Tibial nerve (tissue), 4 donors: ENCODE measurements around the gene DNAH10. TPM values are rescaled to one million over a fixed set of nuclear protein-coding genes. Genes with fewer than 3 reads are reported as not detected.

Source experiments
- DNase-seq, 2 donors: peaks; one replicate each; pipeline ENCODE4 v3.0.0-alpha.2; 2019; ENCODE audit warnings: low spot score in 2 of 2
- H3K27ac ChIP-seq, 4 donors: fragments of 200-600 bp; sonication (generic) in 3 of 4; one replicate each; pipeline ENCODE4 v1.5.1; 2017 to 2019; ENCODE audit warnings: mild to moderate bottlenecking in 1 of 4
- H3K27me3 ChIP-seq, 2 donors: fragments of 200-600 bp; sonication (generic) in 1 of 2; one replicate each; pipeline versions ENCODE4 v1.5.1 to v1.6.0; 2017 to 2019
- H3K36me3 ChIP-seq, 3 donors: fragments of 200-600 bp; sonication (generic); one replicate each; pipeline ENCODE4 v1.5.1; 2018 to 2019
- H3K4me1 ChIP-seq, 4 donors: fragments of 200-600 bp; sonication (generic) in 3 of 4; one replicate each; pipeline ENCODE4 v1.5.1; 2017 to 2019
- H3K4me3 ChIP-seq, 4 donors: fragments of 200-600 bp; sonication (generic) in 3 of 4; one replicate each; pipeline ENCODE4 v1.5.1; 2017 to 2019; ENCODE audit warnings: mild to moderate bottlenecking in 1 of 4, moderate library complexity in 1 of 4
- H3K9me3 ChIP-seq, 4 donors: fragments of 200-600 bp; sonication (generic) in 3 of 4; one replicate each; pipeline ENCODE4 v1.5.1; 2017 to 2019
- EP300 ChIP-seq, 2 donors: sonication (generic); formaldehyde crosslinking; IDR thresholded peaks; one replicate each; pipeline ENCODE4 v1.6.1; 2017; ENCODE audit warnings: antibody characterized with exemption in 2 of 2, mild to moderate bottlenecking in 1 of 2
- POLR2A ChIP-seq, 2 donors: fragments of 450-650 bp; IDR thresholded peaks; one replicate each; pipeline ENCODE4 v1.6.1; 2017; ENCODE audit warnings: antibody characterized with exemption in 2 of 2, mild to moderate bottlenecking in 2 of 2, moderate library complexity in 2 of 2
- WGBS, 2 donors: methylation state at CpG; one replicate each; pipeline ENCODE4 v1.1.5; 2018; 5-methylcytosine and 5-hydroxymethylcytosine counted together
- total RNA-seq, 4 donors: library from RNA; depleted of rRNA; stranded (reverse); fragments of >200 nt; gene quantifications; one replicate each; pipeline ENCODE4 v1.1.0, GENCODE V29; 2016
- TF ChIP-seq, protein P1 (sequence below), 5 experiments: fragments of 200-600 bp in 3 of 5; fragments of 450-650 bp in 2 of 5; sonication (generic) in 3 of 5; IDR thresholded peaks; one replicate each; pipeline ENCODE4 v1.5.1; 2016 to 2019; ENCODE audit warnings: antibody characterized with exemption in 5 of 5, mild to moderate bottlenecking in 3 of 5, moderate library complexity in 2 of 5

DNAH10 gene
- total RNA-seq, 4 donors from 2014 or later = 3.1 TPM; not detected in 3

DNA sequence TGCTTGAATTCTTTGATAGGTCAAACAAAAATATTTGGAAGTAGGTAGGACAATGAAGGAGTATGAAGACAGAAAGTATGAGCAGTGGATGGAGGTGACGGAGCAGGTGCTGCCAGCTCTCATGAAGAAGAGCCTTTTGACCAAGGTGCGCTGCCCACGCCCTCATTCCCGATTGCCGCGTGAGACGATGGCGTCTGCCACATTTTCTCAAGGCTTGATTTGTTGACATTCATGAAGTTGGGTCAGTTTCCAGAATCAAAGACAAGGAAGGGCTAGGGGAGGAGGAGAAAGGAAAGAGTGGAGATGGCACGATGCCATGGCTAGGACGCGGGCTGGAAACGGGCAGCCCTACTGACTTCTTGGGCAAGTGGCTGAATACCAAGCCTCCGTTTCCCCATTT is 37.1 kb downstream of the DNAH10 start:
- H3K9me3 ChIP-seq = no peaks in the 10 kb centered on the region
- no peaks in the 10 kb centered on the region for H3K36me3 ChIP-seq
- no peaks in the 10 kb centered on the region for H3K4me1 ChIP-seq
- H3K27ac ChIP-seq = no peak overlapping the region
- WGBS, 2 donors = 89 to 90% methylated on average over 13 of the region's 13 CpGs
- H3K4me3 ChIP-seq = no peak overlapping the region
- no peak for DNase-seq
- no peak for TF ChIP-seq EP300 (IDR thresholded peaks at IDR 0.05)
- TF ChIP-seq POLR2A (IDR thresholded peaks at IDR 0.05) = no peak
- TF ChIP-seq, protein P1, sequence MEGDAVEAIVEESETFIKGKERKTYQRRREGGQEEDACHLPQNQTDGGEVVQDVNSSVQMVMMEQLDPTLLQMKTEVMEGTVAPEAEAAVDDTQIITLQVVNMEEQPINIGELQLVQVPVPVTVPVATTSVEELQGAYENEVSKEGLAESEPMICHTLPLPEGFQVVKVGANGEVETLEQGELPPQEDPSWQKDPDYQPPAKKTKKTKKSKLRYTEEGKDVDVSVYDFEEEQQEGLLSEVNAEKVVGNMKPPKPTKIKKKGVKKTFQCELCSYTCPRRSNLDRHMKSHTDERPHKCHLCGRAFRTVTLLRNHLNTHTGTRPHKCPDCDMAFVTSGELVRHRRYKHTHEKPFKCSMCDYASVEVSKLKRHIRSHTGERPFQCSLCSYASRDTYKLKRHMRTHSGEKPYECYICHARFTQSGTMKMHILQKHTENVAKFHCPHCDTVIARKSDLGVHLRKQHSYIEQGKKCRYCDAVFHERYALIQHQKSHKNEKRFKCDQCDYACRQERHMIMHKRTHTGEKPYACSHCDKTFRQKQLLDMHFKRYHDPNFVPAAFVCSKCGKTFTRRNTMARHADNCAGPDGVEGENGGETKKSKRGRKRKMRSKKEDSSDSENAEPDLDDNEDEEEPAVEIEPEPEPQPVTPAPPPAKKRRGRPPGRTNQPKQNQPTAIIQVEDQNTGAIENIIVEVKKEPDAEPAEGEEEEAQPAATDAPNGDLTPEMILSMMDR (IDR thresholded peaks at IDR 0.05) = no peak
- H3K27me3 ChIP-seq = no peaks in the 10 kb centered on the region

DNA sequence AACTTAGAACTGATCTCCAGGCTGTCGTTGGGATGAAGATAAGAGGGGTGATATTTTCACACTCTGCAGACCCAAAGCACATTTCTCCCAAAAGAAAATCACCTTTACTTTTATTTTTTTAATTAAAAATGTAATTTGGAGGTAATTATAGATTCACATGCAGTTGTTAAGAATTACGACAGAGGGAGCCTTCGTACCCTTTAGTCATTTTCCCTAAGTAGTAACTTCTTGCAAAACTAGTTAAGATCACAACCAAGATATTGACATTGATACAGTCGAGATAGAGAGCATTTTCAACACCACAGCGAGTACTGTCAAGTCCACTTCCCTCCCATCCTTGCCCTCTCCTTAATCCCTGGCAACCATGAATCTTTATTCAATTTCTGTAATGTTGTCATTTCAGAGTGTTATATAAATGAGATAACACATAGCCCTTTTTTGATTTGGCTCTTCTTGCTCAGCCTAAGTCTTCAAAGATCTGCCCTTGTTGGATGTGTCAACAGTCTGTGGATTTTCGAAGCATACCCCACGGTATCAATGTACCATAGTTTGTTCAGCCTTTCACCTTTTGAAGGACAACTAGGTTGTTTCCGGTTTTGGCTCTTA is 39.6 kb downstream of the DNAH10 start:
- H3K4me1 ChIP-seq = no peaks in the 10 kb centered on the region
- no peak overlapping the region for H3K27ac ChIP-seq
- no peak for TF ChIP-seq EP300 (IDR thresholded peaks at IDR 0.05)
- TF ChIP-seq, protein P1 (IDR thresholded peaks at IDR 0.05) = peak in 2 of 5 experiments; percentile 12 to 15
- H3K36me3 ChIP-seq = no peaks in the 10 kb centered on the region
- no peaks in the 10 kb centered on the region for H3K9me3 ChIP-seq
- no peak for DNase-seq
- no peaks in the 10 kb centered on the region for H3K27me3 ChIP-seq
- no peak overlapping the region for H3K4me3 ChIP-seq
- 54 to 57% methylated on average over 8 of the region's 8 CpGs for WGBS, 2 donors

DNA sequence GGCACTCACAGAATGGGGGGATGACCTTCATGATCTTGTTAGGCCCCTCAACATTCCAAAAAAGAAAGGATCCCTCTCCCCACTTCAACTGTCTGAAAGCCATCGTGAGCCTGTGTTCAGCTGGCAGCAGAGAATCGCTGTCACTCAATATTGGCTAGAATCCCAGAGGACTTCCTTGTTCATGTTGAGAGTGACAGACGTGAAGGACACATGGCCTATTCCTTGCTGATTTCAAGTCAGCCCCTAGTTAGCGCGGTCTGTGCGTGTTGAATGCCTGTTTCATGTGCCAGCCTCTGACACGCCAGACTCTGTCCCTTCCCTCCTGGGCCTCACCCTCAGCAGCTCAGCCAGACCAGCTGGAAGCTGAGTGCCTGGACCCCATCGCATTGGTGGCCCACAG is 43.1 kb downstream of the DNAH10 start:
- H3K4me3 ChIP-seq = no peak overlapping the region
- no peaks in the 10 kb centered on the region for H3K9me3 ChIP-seq
- H3K27ac ChIP-seq = no peak overlapping the region
- no peak for TF ChIP-seq POLR2A (IDR thresholded peaks at IDR 0.05)
- no peak for TF ChIP-seq EP300 (IDR thresholded peaks at IDR 0.05)
- TF ChIP-seq, protein P1 (IDR thresholded peaks at IDR 0.05) = no peak
- H3K4me1 ChIP-seq = no peaks in the 10 kb centered on the region
- no peak for DNase-seq
- H3K27me3 ChIP-seq = no peaks in the 10 kb centered on the region
- WGBS, 2 donors = 66 to 71% methylated on average over 8 of the region's 8 CpGs
- H3K36me3 ChIP-seq = no peaks in the 10 kb centered on the region

GRCh38 chr12:123807002-123807401 is 44.9 kb downstream of the DNAH10 start:
- H3K27ac ChIP-seq = no peak overlapping the region
- no peaks in the 10 kb centered on the region for H3K36me3 ChIP-seq
- no peaks in the 10 kb centered on the region for H3K27me3 ChIP-seq
- WGBS, 2 donors = 91 to 94% methylated on average over 4 of the region's 4 CpGs
- no peak for DNase-seq
- TF ChIP-seq, protein P1 (IDR thresholded peaks at IDR 0.05) = no peak
- no peak for TF ChIP-seq POLR2A (IDR thresholded peaks at IDR 0.05)
- no peaks in the 10 kb centered on the region for H3K9me3 ChIP-seq
- H3K4me1 ChIP-seq = no peaks in the 10 kb centered on the region
- no peak overlapping the region for H3K4me3 ChIP-seq

- H3K9me3 ChIP-seq = no peaks in the 10 kb centered on the region
- no peak for DNase-seq
- WGBS, 2 donors = 7% methylated on average over 2 of the region's 2 CpGs
- H3K4me1 ChIP-seq = no peaks in the 10 kb centered on the region
- H3K4me3 ChIP-seq = no peak overlapping the region
- TF ChIP-seq POLR2A (IDR thresholded peaks at IDR 0.05) (no peak), EP300 (IDR thresholded peaks at IDR 0.05) (no peak)
- TF ChIP-seq, protein P1 (IDR thresholded peaks at IDR 0.05) = no peak
- no peaks in the 10 kb centered on the region for H3K27me3 ChIP-seq
- no peak overlapping the region for H3K27ac ChIP-seq
- no peaks in the 10 kb centered on the region for H3K36me3 ChIP-seq
These were observed 45.6 kb downstream of the DNAH10 start for GRCh38 chr12:123807670-123808069.
